H1 (cell line): Measurements from ENCODE around the gene HMGCL. TPM values are rescaled to one million over a fixed set of nuclear protein-coding genes. Genes with fewer than 3 reads are reported as not detected.

Experiments used
- CTCF ChIA-PET: fragments of 300-600 bp; sonication (Branson Sonifier 250); formaldehyde crosslinking; loops from one replicate; lab custom pipeline; 2021; ENCODE audit not compliant: partially characterized antibody; lab: Charles Lee
- POLR2A ChIA-PET: fragments of 300-600 bp; sonication (Branson Sonifier 250); formaldehyde crosslinking; loops from one replicate; lab custom pipeline; 2021; ENCODE audit warnings: inconsistent platforms; ENCODE audit not compliant: partially characterized antibody; lab: Charles Lee
- DNase-seq, 2 experiments: peaks; one replicate each; pipeline versions ENCODE4 v3.0.0 to v3.0.0-alpha.2; 2010 to 2022; ENCODE audit warnings: low spot score in 2 of 2, low read depth in 1 of 2, mixed read lengths in 1 of 2
- FAIRE-seq: peaks from 2 replicates; lab custom pipeline; 2011; peaks lifted over from hg19 to GRCh38; lab: Jason Lieb, UNC
- H2AFZ ChIP-seq: 2 replicates; pipeline ENCODE4 v1.8.1; 2012; ENCODE audit warnings: low read length, inconsistent platforms
- H2AK5ac ChIP-seq: 2 replicates; pipeline ENCODE4 v1.6.1; 2013; ENCODE audit warnings: low read depth, low read length
- H2BK120ac ChIP-seq: replicated peaks from 2 replicates; pipeline ENCODE3; 2013; ENCODE audit warnings: low read depth, low read length, inconsistent platforms
- H2BK12ac ChIP-seq: 2 replicates; pipeline ENCODE4 v1.6.1; 2013; ENCODE audit warnings: low read depth, low read length
- H2BK15ac ChIP-seq: 2 replicates; pipeline ENCODE4 v1.6.1; 2013; ENCODE audit warnings: low read length
- H2BK20ac ChIP-seq: 2 replicates; pipeline ENCODE4 v1.6.1; 2013; ENCODE audit warnings: low read length
- H2BK5ac ChIP-seq: 2 replicates; pipeline ENCODE4 v1.6.1; 2013; ENCODE audit warnings: low read depth, low read length
- H3K14ac ChIP-seq: 2 replicates; pipeline ENCODE4 v1.6.1; 2013; ENCODE audit warnings: inconsistent platforms; ENCODE audit not compliant: insufficient read length
- H3K18ac ChIP-seq: 2 replicates; pipeline ENCODE4 v1.6.1; 2013; ENCODE audit warnings: low read length; ENCODE audit errors: extremely low read depth
- H3K23ac ChIP-seq: 2 replicates; pipeline ENCODE4 v1.6.1; 2013; ENCODE audit warnings: inconsistent platforms; ENCODE audit not compliant: insufficient read length
- H3K23me2 ChIP-seq: 2 replicates; pipeline ENCODE4 v1.6.1; 2013; ENCODE audit warnings: low read depth, low read length
- H3K27ac ChIP-seq: 2 replicates; pipeline ENCODE4 v1.6.1; 2011; ENCODE audit warnings: low read depth, low read length, inconsistent platforms
- H3K27me3 ChIP-seq, 4 experiments: replicated peaks in 1 of 4; 1 replicate in 1 of 4; 2 replicates in 3 of 4; pipeline versions ENCODE4 v1.6.1 to v1.8.1; 2011 to 2013; ENCODE audit warnings: low read length in 3 of 4, mild to moderate bottlenecking in 3 of 4, inconsistent platforms in 2 of 4, mixed read lengths in 2 of 4, moderate library complexity in 1 of 4; ENCODE audit not compliant: control insufficient read depth in 3 of 4, insufficient read depth in 3 of 4; ENCODE audit errors: extremely low read depth in 1 of 4
- H3K36me3 ChIP-seq, 4 experiments: 2 replicates each; pipeline versions ENCODE4 v1.6.1 to v1.8.1; 2011 to 2013; ENCODE audit warnings: mild to moderate bottlenecking in 4 of 4, low read length in 3 of 4, moderate library complexity in 2 of 4, control low read depth in 1 of 4, inconsistent platforms in 1 of 4; ENCODE audit not compliant: insufficient read depth in 4 of 4, control insufficient read depth in 2 of 4
- H3K4ac ChIP-seq: replicated peaks from 2 replicates; pipeline ENCODE3; 2013; ENCODE audit warnings: low read length, low read depth, mixed read lengths, inconsistent platforms; ENCODE audit not compliant: insufficient read length
- H3K4me1 ChIP-seq, 4 experiments: replicated peaks in 1 of 4; 1 replicate in 1 of 4; 2 replicates in 3 of 4; pipeline versions ENCODE4 v1.6.1 to v1.8.1; 2011 to 2013; ENCODE audit warnings: low read length in 3 of 4, inconsistent platforms in 2 of 4, mixed read lengths in 1 of 4; ENCODE audit not compliant: insufficient read depth in 4 of 4, control insufficient read depth in 3 of 4
- H3K4me2 ChIP-seq, 2 experiments: 2 replicates each; pipeline versions ENCODE4 v1.6.1 to v1.8.1; 2011 to 2013; ENCODE audit warnings: low read depth in 2 of 2, low read length in 2 of 2, control low read depth in 1 of 2, inconsistent platforms in 1 of 2, mild to moderate bottlenecking in 1 of 2; ENCODE audit not compliant: insufficient read depth in 1 of 2
- H3K4me3 ChIP-seq, 4 experiments: fragments of 200-600, 300-600 bp in 1 of 4; sonication (generic), shearing (Covaris generic), sonication (Bioruptor Twin) in 1 of 4; 2 replicates each; pipeline versions ENCODE4 v1.5.1 to v1.8.1; 2011 to 2016; ENCODE audit warnings: low read length in 4 of 4, low read depth in 3 of 4, control low read depth in 2 of 4, inconsistent platforms in 2 of 4, mild to moderate bottlenecking in 2 of 4, mixed read lengths in 1 of 4, moderate library complexity in 1 of 4; ENCODE audit not compliant: insufficient read depth in 2 of 4; ENCODE audit errors: extremely low read depth in 1 of 4
- H3K56ac ChIP-seq: replicated peaks from 2 replicates; pipeline ENCODE3; 2013; ENCODE audit warnings: low read depth, mild to moderate bottlenecking, mixed read lengths, low read length, inconsistent platforms; ENCODE audit not compliant: insufficient read length
- H3K79me1 ChIP-seq: 2 replicates; pipeline ENCODE4 v1.6.1; 2013; ENCODE audit warnings: low read depth, low read length, control low read depth
- H3K79me2 ChIP-seq, 2 experiments: 2 replicates each; pipeline versions ENCODE4 v1.6.1 to v1.8.1; 2012 to 2013; ENCODE audit warnings: low read length in 2 of 2, mild to moderate bottlenecking in 2 of 2, inconsistent platforms in 1 of 2; ENCODE audit not compliant: insufficient read depth in 2 of 2, control insufficient read depth in 1 of 2
- H3K9ac ChIP-seq, 4 experiments: replicated peaks in 1 of 4; 1 replicate in 1 of 4; 2 replicates in 3 of 4; pipeline versions ENCODE4 v1.6.1 to v1.8.1; 2011 to 2013; ENCODE audit warnings: low read depth in 3 of 4, low read length in 3 of 4, control low read depth in 2 of 4, mild to moderate bottlenecking in 2 of 4, moderate library complexity in 2 of 4, inconsistent platforms in 1 of 4; ENCODE audit errors: extremely low read depth in 1 of 4
- H3K9me3 ChIP-seq, 2 experiments: 2 replicates each; pipeline versions ENCODE4 v1.6.1 to v1.8.1; 2012 to 2013; ENCODE audit warnings: mild to moderate bottlenecking in 2 of 2, moderate library complexity in 2 of 2, control low read depth in 1 of 2, inconsistent platforms in 1 of 2, low read depth in 1 of 2, low read length in 1 of 2, mixed read lengths in 1 of 2; ENCODE audit not compliant: insufficient read depth in 2 of 2
- H4K20me1 ChIP-seq, 2 experiments: replicated peaks in 1 of 2; 2 replicates each; pipeline versions ENCODE3 to v1.8.1; 2011 to 2013; ENCODE audit warnings: inconsistent platforms in 2 of 2, low read length in 2 of 2, mild to moderate bottlenecking in 1 of 2; ENCODE audit not compliant: insufficient read depth in 2 of 2, control insufficient read depth in 1 of 2
- H4K5ac ChIP-seq: 2 replicates; pipeline ENCODE4 v1.6.1; 2013; ENCODE audit warnings: low read length, low read depth, mixed read lengths, inconsistent platforms; ENCODE audit not compliant: insufficient read length
- H4K8ac ChIP-seq: 2 replicates; pipeline ENCODE4 v1.8.0; 2013; ENCODE audit warnings: mild to moderate bottlenecking, moderate library complexity, low read length, inconsistent platforms; ENCODE audit not compliant: insufficient read depth; ENCODE audit errors: extremely low read depth
- H4K91ac ChIP-seq: replicated peaks from 2 replicates; pipeline ENCODE3; 2013; ENCODE audit warnings: low read length, mixed read lengths, inconsistent platforms; ENCODE audit not compliant: insufficient read length
- BACH1 ChIP-seq: IDR thresholded peaks from 2 replicates; pipeline ENCODE4 v1.6.1; 2012; ENCODE audit warnings: low read length, improper control_type of control experiment
- CBX5 ChIP-seq: fragments of 300-800, 300-1000 bp; sonication (generic); IDR thresholded peaks from 2 replicates; pipeline ENCODE4 v1.7.1; 2016; ENCODE audit warnings: antibody characterized with exemption, low read length, low read depth
- CHD2 ChIP-seq: IDR thresholded peaks from 2 replicates; pipeline ENCODE4 v1.6.1; 2012; ENCODE audit warnings: low read length, improper control_type of control experiment
- FOSL1 ChIP-seq: IDR thresholded peaks from 2 replicates; pipeline ENCODE4 v1.6.1; 2011; ENCODE audit warnings: mild to moderate bottlenecking, low read depth, low read length, moderate library complexity; ENCODE audit not compliant: insufficient read depth
- GTF2F1 ChIP-seq: IDR thresholded peaks from 2 replicates; pipeline ENCODE4 v1.6.1; 2012; ENCODE audit warnings: low read depth, low read length, improper control_type of control experiment, borderline replicate concordance
- HDAC6 ChIP-seq: IDR thresholded peaks from one replicate; pipeline ENCODE4 v1.7.1; 2012; ENCODE audit warnings: low read depth, mild to moderate bottlenecking, inconsistent platforms, low read length, moderate library complexity
- KDM5A ChIP-seq: fragments of 200-600 bp; IDR thresholded peaks from 2 replicates; pipeline ENCODE4 v1.7.1; 2012; ENCODE audit warnings: mild to moderate bottlenecking, low read length, inconsistent platforms, mixed read lengths
- MAX ChIP-seq: IDR thresholded peaks from 2 replicates; pipeline ENCODE4 v1.6.1; 2012; ENCODE audit warnings: inconsistent platforms
- NANOG ChIP-seq: IDR thresholded peaks from 2 replicates; pipeline ENCODE4 v1.6.1; 2011; ENCODE audit warnings: low read length, low read depth, mild to moderate bottlenecking, inconsistent platforms; ENCODE audit not compliant: insufficient read depth, poor library complexity, severe bottlenecking
- NRF1 ChIP-seq: IDR thresholded peaks from 2 replicates; pipeline ENCODE4 v1.6.1; 2011; ENCODE audit warnings: mild to moderate bottlenecking, low read depth, low read length, improper control_type of control experiment
- TEAD4 ChIP-seq: IDR thresholded peaks from 2 replicates; pipeline ENCODE4 v1.6.1; 2012; ENCODE audit warnings: low read depth, low read length, inconsistent platforms, mixed read lengths
- WGBS, 2 experiments: shearing (Covaris generic) in 1 of 2; methylation state at CpG; one replicate each; pipeline versions ENCODE4 v1.1.6 to v1.1.7; 2013 to 2015; ENCODE audit warnings: low lambda C conversion rate in 2 of 2, mixed read lengths in 2 of 2, inconsistent platforms in 1 of 2, low coverage in 1 of 2, missing lambda C conversion rate in 1 of 2; ENCODE audit not compliant: insufficient replicate concordance in 2 of 2, insufficient coverage in 1 of 2, insufficient read length in 1 of 2; ENCODE audit errors: extremely low coverage in 1 of 2, missing lambda C conversion rate in 1 of 2; 5-methylcytosine and 5-hydroxymethylcytosine counted together
- polyA plus RNA-seq, 7 experiments: library from polyadenylated mRNA; depleted of rRNA in 3 of 7; stranded (reverse) in 5 of 7; unstranded in 2 of 7; fragments of >200 nt in 5 of 7; fragments of 200-250 nt in 2 of 7; gene quantifications; 1 replicate in 5 of 7; 2 replicates in 1 of 7; 4 replicates in 1 of 7; pipeline versions ENCODE4 v1.2.1 to v1.2.3, GENCODE V29; 2011 to 2013; ENCODE audit warnings: missing spikeins in 2 of 7, mixed read lengths in 2 of 7
- total RNA-seq: library from RNA; stranded (reverse); fragmentation: NEBNext Ultra II Directional; extraction: Animal tissue kit (Norgen Biotek cat#: 25700); gene quantifications from 2 replicates; pipeline ENCODE4 v1.2.1, GENCODE V29; 2021
- TF ChIP-seq, protein P1 (sequence below): IDR thresholded peaks from 2 replicates; pipeline ENCODE4 v1.6.1; 2012; ENCODE audit warnings: low read length, inconsistent platforms

Gene HMGCL
- total and polyA plus RNA-seq, 2 of the 8 experiments (the other 6 are each of a cell fraction or from before 2014, with no cell fraction given), result 13.7 to 19.5 TPM

DNA sequence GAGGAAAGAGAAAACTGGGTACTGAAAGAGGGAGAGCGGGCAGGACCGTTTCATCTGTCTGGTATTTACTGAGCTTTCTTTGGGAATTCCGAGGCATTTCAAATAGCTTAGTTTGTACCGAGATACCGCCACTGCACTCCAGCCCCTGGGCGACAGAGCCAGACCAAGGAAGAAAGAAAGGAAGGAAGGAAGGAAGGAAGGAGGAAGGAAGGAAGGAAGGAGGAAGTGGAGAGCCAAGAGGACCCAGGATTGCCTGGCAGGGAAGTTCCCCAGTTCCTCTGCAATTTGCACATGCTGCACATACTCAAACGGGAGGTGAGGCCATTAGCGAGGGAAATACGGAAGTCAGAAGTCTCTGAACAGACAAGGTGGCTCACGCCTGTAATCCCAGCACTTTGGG, 43.8 kb upstream of the HMGCL start:
- TF ChIP-seq NANOG (no peak), CBX5 (no peak), NRF1 (no peak), BACH1 (no peak), TEAD4 (no peak), FOSL1 (no peak), HDAC6 (no peak), MAX (no peak), GTF2F1 (no peak), CHD2 (no peak), KDM5A (no peak)
- TF ChIP-seq, protein P1, sequence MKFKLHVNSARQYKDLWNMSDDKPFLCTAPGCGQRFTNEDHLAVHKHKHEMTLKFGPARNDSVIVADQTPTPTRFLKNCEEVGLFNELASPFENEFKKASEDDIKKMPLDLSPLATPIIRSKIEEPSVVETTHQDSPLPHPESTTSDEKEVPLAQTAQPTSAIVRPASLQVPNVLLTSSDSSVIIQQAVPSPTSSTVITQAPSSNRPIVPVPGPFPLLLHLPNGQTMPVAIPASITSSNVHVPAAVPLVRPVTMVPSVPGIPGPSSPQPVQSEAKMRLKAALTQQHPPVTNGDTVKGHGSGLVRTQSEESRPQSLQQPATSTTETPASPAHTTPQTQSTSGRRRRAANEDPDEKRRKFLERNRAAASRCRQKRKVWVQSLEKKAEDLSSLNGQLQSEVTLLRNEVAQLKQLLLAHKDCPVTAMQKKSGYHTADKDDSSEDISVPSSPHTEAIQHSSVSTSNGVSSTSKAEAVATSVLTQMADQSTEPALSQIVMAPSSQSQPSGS, result no peak
- no peaks in the 10 kb centered on the region for H3K79me1 ChIP-seq
- H3K14ac ChIP-seq, result no peak overlapping the region
- H2BK5ac ChIP-seq, result no peak overlapping the region
- H3K79me2 ChIP-seq, result no peaks in the 10 kb centered on the region
- no peak overlapping the region for H3K18ac ChIP-seq
- no peak overlapping the region for H4K91ac ChIP-seq
- FAIRE-seq (no peak), DNase-seq (no peak)
- POLR2A ChIA-PET, result interaction anchor here (0.6 to 1.5 kb wide), 3 partner anchors 44 to 108 kb away, joined by 3 read pairs; partner anchors contain the start of gene HMGCL
- no peak overlapping the region for H4K5ac ChIP-seq
- no peak overlapping the region for H2AK5ac ChIP-seq
- H2BK15ac ChIP-seq, result peak overlapping the region; percentile 36; the same call in 1 of the 2 replicates
- no peaks in the 10 kb centered on the region for H3K36me3 ChIP-seq
- H3K23me2 ChIP-seq, result peaks cover 7% of the 10 kb centered on the region
- no peak overlapping the region for H3K56ac ChIP-seq
- H3K27ac ChIP-seq, result no peak overlapping the region
- CTCF ChIA-PET, result interaction anchor here (0.6 to 4.5 kb wide), 15 partner anchors 11 to 521 kb away, joined by 3 to 40 read pairs (median 3); no protein-coding TSS in a partner anchor
- H3K27me3 ChIP-seq, result peaks cover 6 to 28% (median 19%) of the 10 kb centered on the region in 4 experiments
- WGBS, 2 experiments, result 87% methylated on average over 10 of the region's 10 CpGs; no CpG with 5 or more reads in 1 of the 2 experiments
- no peaks in the 10 kb centered on the region for H3K9me3 ChIP-seq
- no peak overlapping the region for H3K23ac ChIP-seq
- no peak overlapping the region for H3K4ac ChIP-seq
- H2AFZ ChIP-seq, result 0 out of 2 replicates have a peak overlapping the region, but pooled peaks have one; percentile 78
- H2BK120ac ChIP-seq, result no peak overlapping the region
- no peak overlapping the region for H3K9ac ChIP-seq
- no peaks in the 10 kb centered on the region for H4K20me1 ChIP-seq
- H2BK12ac ChIP-seq, result no peak overlapping the region
- H2BK20ac ChIP-seq, result no peak overlapping the region
- H4K8ac ChIP-seq, result no peak overlapping the region
- no peak overlapping the region for H3K4me3 ChIP-seq
- no peaks in the 10 kb centered on the region; a peak in 1 of 7 replicates for H3K4me1 ChIP-seq
- H3K4me2 ChIP-seq, result 0 out of 4 replicates have a peak overlapping the region, but pooled peaks of 1 of the 2 experiments have one; percentile 79
